ENCODE results near the gene CHAD. TPM values are rescaled to one million over a fixed set of nuclear protein-coding genes. Genes with fewer than 3 reads are reported as not detected.

Gene CHAD
- total and polyA plus RNA-seq, 2 donors (not counting 1 experiment from before 2014, with no cell fraction given), result 3.5 to 4.4 TPM

GRCh38 chr17:50421308-50422051 lies 47.2 kb downstream of the CHAD start:
- WGBS (ENCODE audit: insufficient coverage), result no CpG with 5 or more reads among the region's 3 CpGs

More at GRCh38 chr17:50421308-50422051, 47.2 kb downstream of the CHAD start:
- Histone ChIP-seq H3K9me3 (ENCODE audit: control extremely low read depth in 1 of 3, control insufficient read depth in 2 of 3, insufficient read depth in 1 of 3, low read length in 2 of 3) (peaks cover 0 to 10% (median 4%) of the 10 kb centered on the region in 3 donors), H3K27me3 (replicated peaks in 1 of 4; ENCODE audit: control extremely low read depth in 1 of 4, control insufficient read depth in 3 of 4, insufficient read depth in 4 of 4, low read length in 3 of 4) (no peaks in the 10 kb centered on the region), H4K20me1 (ENCODE audit: control insufficient read depth, insufficient read depth, low read length, poor library complexity, severe bottlenecking) (no peaks in the 10 kb centered on the region), H3K4me1 (ENCODE audit: control insufficient read depth in 2 of 2, insufficient read depth in 2 of 2, low read length in 2 of 2) (peaks cover 20 to 31% of the 10 kb centered on the region in 2 donors), H3K4me3 (ENCODE audit: control extremely low read depth in 1 of 5, extremely low read depth in 1 of 5, insufficient read depth in 1 of 5, low read depth in 2 of 5, low read length in 4 of 5) (peak overlapping the region in 4 of 5 experiments; percentile 11 to 53 (median 32)), H3K9ac (ENCODE audit: low read length) (peak overlapping the region; percentile 48), H2AFZ (ENCODE audit: insufficient read depth, low read depth, low read length, poor library complexity, severe bottlenecking) (peak overlapping the region; percentile 80), H3K79me2 (ENCODE audit: control insufficient read depth, insufficient read depth, low read length) (peaks cover 6% of the 10 kb centered on the region), H3K36me3 (replicated peaks in 1 of 2; ENCODE audit: control extremely low read depth in 1 of 2, control insufficient read depth in 1 of 2, extremely low read depth in 1 of 2, insufficient read depth in 2 of 2, low read length in 1 of 2) (no peaks in the 10 kb centered on the region), H3K27ac (ENCODE audit: low read length in 2 of 2) (peak overlapping the region; percentile 77 to 88), H3K4me2 (replicated peaks; ENCODE audit: low read depth, low read length, poor library complexity, severe bottlenecking) (peak overlapping the region; percentile 69)
- Mint-ChIP-seq H3K27me3 (no peaks in the 10 kb centered on the region), H3K27ac (peak overlapping the region; percentile 89), H3K9me3 (ENCODE audit: insufficient read depth) (no peaks in the 10 kb centered on the region), H3K4me1 (peaks cover 38% of the 10 kb centered on the region), H3K4me3 (peak overlapping the region; percentile 78)
- DNase-seq (peak; percentile 62), ATAC-seq (ENCODE audit: low read depth) (peak; percentile 23)
- TF ChIP-seq CTCF (IDR thresholded peaks at IDR 0.05), result no peak
- no peak for TF ChIP-seq EZH2 (IDR thresholded peaks at IDR 0.05; ENCODE audit: borderline replicate concordance, insufficient read depth, low read depth, low read length, poor library complexity, severe bottlenecking)
- ChIA-PET POLR2A (interaction anchor here (0.6 to 0.9 kb wide), 3 partner anchors 26 to 745 kb away, joined by 4 to 10 read pairs (median 9); partner anchors contain the start of gene NME2), CTCF (interaction anchor here (0.6 to 3.3 kb wide), 6 partner anchors 9 to 1000 kb away, joined by 3 to 26 read pairs (median 4); partner anchors contain the start of gene LRRC59)
- intact Hi-C loops (cut with micrococcal nuclease), result loop anchor here (1.0 to 10.0 kb wide), 3 partner anchors 24 to 57 kb away; partner anchors contain the start of genes EME1, LRRC59, MRPL27 and RSAD1
